RCC 7860 (cell line): Measurements from ENCODE around the gene MUC6.

Experiments used
- DNase-seq: peaks from one replicate; pipeline ENCODE4 v3.0.0-alpha.2; 2015; ENCODE audit warnings: low spot score
- FAIRE-seq: peaks from 2 replicates; lab custom pipeline; 2012; peaks lifted over from hg19 to GRCh38; lab: Jason Lieb, UNC

The MUC6 gene

DNA sequence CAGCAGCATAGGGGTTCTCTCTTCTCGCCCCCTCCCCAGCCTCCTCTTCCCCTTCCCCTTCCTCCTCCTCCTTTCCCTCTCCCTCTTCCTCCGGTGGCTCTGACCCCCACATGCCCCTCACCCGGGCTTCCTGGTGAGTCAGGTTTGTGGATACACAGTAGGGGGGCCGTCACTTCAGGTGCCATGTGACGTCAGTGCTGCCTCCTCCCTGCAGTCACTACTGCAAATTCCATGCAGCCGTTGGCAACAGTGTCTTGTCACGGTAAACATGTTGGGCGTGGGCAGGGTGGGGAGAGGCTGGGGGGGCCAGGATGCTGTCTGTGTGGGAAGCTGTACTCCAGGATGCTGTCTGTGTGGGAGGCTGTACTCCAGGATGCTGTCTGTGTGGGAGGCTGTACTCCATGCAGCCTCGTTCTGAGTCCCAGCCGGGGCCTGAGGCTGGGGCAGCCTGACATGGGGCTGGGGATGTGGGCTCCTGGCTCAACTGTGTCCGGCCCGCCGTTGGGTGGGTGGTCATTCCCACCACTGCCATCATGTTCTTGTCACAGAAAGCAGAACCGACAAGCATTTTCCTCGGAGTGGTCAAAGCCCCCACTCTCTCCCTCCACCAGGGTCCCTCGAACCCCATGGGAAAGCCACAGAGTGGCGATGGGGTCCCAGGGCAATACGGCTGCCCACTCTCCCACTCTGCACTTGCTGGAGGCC, 35.8 kb upstream of the MUC6 start:
- no peak for FAIRE-seq
- peak; percentile 85 for DNase-seq

DNA sequence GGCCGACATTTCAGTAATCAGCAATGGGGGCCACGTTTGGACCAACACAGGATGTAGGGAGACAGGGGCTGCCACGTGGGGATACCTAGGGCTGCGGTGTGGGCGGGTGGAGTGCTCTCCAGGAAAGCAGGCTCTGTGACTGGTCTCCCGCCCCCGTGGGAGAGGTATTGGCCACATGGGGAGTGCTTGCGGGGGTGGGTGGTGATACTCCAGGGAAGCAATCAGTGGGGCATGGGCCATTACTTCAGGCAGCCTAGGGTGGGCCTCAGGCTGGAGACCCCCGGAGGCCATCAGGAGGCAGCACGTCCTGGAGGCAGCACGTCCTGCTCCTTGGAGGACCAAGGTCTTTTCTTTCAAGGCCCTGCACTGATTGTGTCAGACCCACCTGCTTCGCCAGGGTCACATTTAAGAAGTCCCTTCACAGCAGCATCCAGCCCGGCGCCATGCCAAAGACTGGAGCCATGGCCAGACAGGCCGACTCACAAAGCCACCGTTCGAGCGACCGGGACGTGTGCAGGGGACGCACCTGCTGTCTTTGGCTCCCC, 35.1 kb upstream of the MUC6 start:
- no peak for FAIRE-seq
- DNase-seq = peak; percentile 12

GRCh38 chr11:1070594-1071462, 34.3 kb upstream of the MUC6 start:
- DNase-seq (no peak), FAIRE-seq (no peak)

DNA sequence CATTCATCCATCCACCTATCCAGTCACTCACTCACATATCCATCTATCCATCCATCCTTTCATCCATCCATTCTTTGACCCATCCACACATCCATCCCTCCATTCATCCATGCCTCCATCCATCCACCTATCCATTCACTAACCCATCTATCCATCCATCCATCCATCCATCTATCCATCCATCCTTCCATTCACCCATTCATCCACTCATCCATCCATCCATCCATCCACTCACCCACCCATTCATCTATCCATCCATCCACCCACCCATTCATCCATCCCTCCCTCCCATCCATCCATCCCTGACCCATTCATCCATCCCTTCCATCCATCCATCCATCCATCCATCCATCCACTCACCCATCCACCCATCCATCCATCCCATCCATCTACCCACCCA, 33.2 kb upstream of the MUC6 start:
- FAIRE-seq (no peak), DNase-seq (no peak)

DNA sequence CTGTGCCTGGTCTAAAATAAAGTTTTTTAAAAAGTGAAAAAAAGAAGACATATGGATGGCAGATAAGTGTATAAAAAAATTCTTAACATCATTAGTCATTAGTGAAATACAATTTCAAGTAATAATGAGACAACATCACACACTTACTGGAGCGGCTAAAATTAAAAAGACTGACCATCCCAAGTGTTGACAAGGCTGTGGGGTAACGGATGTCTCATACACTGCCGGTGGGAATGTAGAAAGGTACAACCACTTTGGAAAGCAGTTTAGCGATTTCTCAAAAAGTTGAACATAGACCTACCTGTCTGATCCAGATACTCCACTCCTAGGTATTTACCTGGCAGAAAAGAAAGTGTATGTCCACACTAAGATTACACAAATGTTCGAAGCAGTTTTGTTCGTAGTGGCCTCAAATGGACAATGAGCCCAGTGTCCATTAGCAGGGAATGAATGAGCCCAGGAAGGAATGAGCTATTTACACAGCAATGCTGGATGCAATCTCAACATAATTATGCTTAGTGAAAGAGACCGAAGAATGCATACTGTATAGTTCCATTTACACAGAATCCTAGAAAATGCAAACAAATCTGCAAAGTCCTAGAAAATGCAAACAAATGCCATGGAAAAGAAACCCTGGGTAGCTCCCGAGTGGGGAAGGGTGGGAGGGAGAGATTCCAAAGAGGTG, 31.4 kb upstream of the MUC6 start:
- FAIRE-seq = no peak

DNA sequence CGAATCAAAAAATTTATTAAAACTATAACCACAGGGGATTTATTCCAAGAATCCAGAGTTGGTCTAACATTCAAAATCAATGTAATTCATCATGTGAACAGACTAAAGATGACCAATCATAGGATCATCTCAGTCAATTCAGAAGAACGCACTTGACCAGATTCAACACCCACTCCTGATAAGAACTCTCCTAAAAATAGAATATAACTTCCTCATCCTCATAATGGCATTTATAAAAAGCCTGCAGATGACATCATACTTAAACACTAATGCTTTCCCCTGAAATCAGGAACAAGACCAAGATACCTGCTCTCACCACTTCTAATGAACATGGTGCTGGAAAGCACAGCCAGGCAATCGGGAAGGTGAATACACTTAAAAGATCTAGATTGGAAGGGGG, 27.6 kb upstream of the MUC6 start:
- FAIRE-seq (no peak), DNase-seq (no peak)

More for the DNA sequence above, 31.4 kb upstream of the MUC6 start:
- DNase-seq = no peak

- DNase-seq (no peak), FAIRE-seq (no peak)
Observed at GRCh38 chr11:1062075-1062820, 25.7 kb upstream of the MUC6 start.

GRCh38 chr11:1060852-1061616, 24.5 kb upstream of the MUC6 start:
- FAIRE-seq (no peak), DNase-seq (peak; percentile 40)

DNA sequence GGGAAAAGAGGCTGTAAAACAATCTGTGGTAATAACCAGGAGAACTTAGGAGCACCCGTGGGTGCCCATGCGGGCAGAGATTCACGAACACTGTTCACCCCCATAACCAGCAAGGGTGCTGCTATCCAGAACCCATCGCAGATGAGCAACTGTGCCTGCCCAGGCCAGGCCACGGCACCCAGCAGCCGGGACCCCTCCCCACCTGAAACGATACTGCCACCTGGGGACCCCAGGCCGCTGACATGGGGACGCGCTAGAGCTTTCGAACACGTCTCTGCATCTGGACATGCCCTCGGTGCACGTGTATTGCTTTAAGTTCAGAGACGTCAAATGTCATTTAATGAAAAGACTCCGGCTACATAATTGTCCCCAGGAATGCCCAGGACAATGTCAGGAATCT, 23.9 kb upstream of the MUC6 start:
- no peak for FAIRE-seq
- no peak for DNase-seq

GRCh38 chr11:1059759-1060158, 23.2 kb upstream of the MUC6 start:
- DNase-seq = no peak

GRCh38 chr11:1057806-1058205, 21.3 kb upstream of the MUC6 start:
- no peak for DNase-seq
- no peak for FAIRE-seq

More at GRCh38 chr11:1059759-1060158, 23.2 kb upstream of the MUC6 start:
- no peak for FAIRE-seq

- no peak for DNase-seq
- no peak for FAIRE-seq
Observed at GRCh38 chr11:1055990-1056771, 19.7 kb upstream of the MUC6 start.

DNA sequence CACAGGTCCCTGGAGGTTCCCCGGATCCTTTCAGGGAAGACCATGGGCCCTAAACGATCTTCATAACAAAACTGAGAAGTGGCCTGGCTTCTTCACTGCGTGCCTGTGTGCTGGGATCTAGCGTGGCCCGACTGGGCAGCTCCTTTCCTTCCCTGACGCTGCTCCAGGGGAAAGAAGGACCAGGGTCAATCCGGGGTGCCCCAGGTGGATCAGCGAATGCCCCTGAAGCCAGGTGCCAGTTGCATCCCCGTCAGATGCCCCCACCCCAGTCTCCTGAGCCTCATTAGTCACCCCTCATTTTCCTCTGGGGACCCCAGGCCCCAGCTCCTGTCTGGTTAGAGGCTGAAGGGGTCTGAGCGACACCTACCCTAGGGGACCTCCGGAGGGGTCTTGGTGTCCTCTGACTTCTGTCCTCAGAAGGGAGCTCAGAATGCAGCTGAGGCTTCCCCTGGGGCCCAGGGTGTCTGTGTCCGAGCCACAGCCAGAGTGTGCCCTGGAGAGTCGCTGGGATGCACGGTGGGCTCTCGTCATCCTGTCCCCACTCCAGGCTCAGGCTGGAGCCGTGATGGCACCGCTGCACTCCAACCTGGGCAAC, 18.7 kb upstream of the MUC6 start:
- no peak for DNase-seq
- no peak for FAIRE-seq

DNA sequence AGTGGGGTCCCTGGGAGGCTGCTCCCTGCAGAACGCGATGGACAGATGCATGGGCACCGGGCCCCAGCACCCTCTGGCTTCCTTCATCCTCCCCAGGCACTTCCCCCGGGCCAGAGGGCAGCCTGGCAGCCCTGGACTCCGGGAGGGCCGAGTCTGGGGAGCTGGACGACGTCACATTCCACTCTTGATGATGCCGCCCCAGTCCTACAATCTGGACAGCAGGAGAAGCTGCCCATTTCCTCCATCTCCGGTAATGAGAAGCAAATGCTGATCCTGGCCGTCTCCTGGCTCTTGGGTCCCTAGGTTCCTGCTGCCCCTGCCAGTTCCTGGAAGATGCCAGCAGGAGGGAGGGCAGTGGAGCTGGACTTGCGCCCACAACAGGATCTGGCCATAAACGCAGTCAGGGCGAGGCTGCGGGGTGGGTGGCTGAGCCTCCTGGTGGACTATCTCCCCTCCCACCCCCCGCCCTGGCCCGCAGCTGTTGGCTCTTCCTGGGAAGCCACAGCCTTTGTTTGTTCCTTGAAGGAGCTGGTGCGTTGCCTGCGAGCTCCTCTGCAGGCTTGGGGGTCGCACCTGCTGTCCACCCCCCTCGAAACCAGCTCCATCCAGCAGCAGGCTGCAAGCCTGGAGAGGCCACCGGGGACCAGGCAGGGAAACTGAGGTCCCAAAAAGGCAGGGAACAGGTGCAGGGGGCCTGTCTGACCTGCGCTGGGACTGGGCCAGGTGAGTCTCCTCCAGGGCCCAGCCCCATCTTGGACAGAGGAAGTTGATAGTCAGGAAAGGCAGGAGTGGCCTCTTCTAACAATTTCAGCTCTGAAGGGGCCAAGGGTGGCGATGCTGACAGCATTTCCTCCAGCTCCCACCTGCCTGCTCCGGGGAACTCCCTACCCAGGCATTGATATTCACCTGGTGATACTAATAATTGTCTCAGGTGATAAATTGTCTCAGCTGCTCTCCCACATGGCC, 17.9 kb upstream of the MUC6 start:
- DNase-seq (no peak), FAIRE-seq (no peak)

GRCh38 chr11:1053121-1053901, 16.8 kb upstream of the MUC6 start:
- DNase-seq (no peak), FAIRE-seq (no peak)

GRCh38 chr11:1052133-1053011, 15.9 kb upstream of the MUC6 start:
- no peak for FAIRE-seq

More at GRCh38 chr11:1052133-1053011, 15.9 kb upstream of the MUC6 start:
- no peak for DNase-seq
